H1 (cell line): ENCODE data around the gene PPM1M. TPM values are rescaled to one million over a fixed set of nuclear protein-coding genes. Genes with fewer than 3 reads are reported as not detected.

Source experiments
- CREB1 ChIP-seq: IDR thresholded peaks from 2 replicates; pipeline ENCODE4 v1.6.1; 2012; ENCODE audit warnings: inconsistent platforms
- EGR1 ChIP-seq: IDR thresholded peaks from 2 replicates; pipeline ENCODE4 v1.6.1; 2011; ENCODE audit warnings: low read depth, low read length, borderline replicate concordance
- SP4 ChIP-seq: IDR thresholded peaks from 2 replicates; pipeline ENCODE4 v1.6.1; 2012; ENCODE audit warnings: low read length, inconsistent platforms
- polyA plus RNA-seq, 7 experiments: library from polyadenylated mRNA; depleted of rRNA in 3 of 7; stranded (reverse) in 5 of 7; unstranded in 2 of 7; fragments of >200 nt in 5 of 7; fragments of 200-250 nt in 2 of 7; gene quantifications; 1 replicate in 5 of 7; 2 replicates in 1 of 7; 4 replicates in 1 of 7; pipeline versions ENCODE4 v1.2.1 to v1.2.3, GENCODE V29; 2011 to 2013; ENCODE audit warnings: missing spikeins in 2 of 7, mixed read lengths in 2 of 7
- total RNA-seq: library from RNA; stranded (reverse); fragmentation: NEBNext Ultra II Directional; extraction: Animal tissue kit (Norgen Biotek cat#: 25700); gene quantifications from 2 replicates; pipeline ENCODE4 v1.2.1, GENCODE V29; 2021
- TF ChIP-seq, protein P1 (sequence below): fragments of 300-600 bp; sonication (generic); IDR thresholded peaks from 2 replicates; pipeline ENCODE4 v1.7.1; 2012; ENCODE audit warnings: low read length, moderate library complexity, mild to moderate bottlenecking, inconsistent platforms; ENCODE audit not compliant: insufficient replicate concordance
- TF ChIP-seq, protein P2 (sequence below), 3 experiments: IDR thresholded peaks; 1 replicate in 2 of 3; 2 replicates in 1 of 3; pipeline versions ENCODE4 v1.5.1 to v1.6.1; 2011; ENCODE audit warnings: low read length in 3 of 3, mild to moderate bottlenecking in 3 of 3, inconsistent platforms in 2 of 3, low read depth in 1 of 3, moderate library complexity in 1 of 3; ENCODE audit not compliant: insufficient read depth in 1 of 3; ENCODE audit errors: control extremely low read depth in 1 of 3
- TF ChIP-seq, protein P3 (sequence below): IDR thresholded peaks from 2 replicates; pipeline ENCODE4 v1.6.1; 2011; ENCODE audit warnings: low read length, improper control_type of control experiment

Gene PPM1M
- total and polyA plus RNA-seq, 2 of the 8 experiments (the other 6 are each of a cell fraction or from before 2014, with no cell fraction given) = 5.2 to 6.3 TPM

DNA sequence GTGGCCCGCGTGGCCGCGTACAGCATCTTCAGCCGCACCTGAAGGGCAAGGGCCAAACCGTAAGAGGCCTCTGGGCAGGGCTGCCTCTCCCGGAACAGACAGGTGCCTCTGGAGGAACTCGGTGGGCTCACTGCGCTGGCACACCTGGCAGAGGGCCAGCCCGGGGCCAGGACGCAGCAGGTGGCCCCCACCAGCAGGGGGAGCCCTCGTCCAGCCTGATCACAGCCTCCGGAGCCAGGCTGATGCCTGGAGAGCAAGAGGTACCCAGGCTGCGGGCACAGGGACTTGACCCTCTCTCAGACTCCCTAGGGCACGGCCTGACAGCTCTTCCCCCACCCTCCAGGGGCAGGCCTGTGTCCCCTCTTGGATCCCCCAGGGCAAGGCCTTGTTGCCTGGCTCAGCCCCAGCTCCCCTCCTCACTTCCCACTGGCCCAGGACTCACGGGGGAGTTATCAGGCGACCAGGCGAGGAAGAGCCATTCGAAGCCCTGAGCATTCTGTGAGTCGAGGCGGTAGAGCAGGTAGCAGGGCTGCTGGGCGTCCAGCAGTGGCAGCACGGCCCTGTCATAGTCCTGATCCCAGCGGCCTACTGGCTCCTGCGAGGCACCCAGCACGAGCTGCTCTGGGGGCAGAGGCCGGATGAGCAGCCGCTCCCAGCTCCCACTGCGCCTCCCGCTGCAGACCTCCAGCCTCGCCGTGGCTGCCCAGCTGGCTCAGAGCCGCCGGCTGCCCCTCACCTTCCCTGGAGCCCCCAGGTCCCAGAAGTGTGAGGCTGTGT is 13.9 kb upstream of the PPM1M start (continued):
- TF ChIP-seq, protein P1, sequence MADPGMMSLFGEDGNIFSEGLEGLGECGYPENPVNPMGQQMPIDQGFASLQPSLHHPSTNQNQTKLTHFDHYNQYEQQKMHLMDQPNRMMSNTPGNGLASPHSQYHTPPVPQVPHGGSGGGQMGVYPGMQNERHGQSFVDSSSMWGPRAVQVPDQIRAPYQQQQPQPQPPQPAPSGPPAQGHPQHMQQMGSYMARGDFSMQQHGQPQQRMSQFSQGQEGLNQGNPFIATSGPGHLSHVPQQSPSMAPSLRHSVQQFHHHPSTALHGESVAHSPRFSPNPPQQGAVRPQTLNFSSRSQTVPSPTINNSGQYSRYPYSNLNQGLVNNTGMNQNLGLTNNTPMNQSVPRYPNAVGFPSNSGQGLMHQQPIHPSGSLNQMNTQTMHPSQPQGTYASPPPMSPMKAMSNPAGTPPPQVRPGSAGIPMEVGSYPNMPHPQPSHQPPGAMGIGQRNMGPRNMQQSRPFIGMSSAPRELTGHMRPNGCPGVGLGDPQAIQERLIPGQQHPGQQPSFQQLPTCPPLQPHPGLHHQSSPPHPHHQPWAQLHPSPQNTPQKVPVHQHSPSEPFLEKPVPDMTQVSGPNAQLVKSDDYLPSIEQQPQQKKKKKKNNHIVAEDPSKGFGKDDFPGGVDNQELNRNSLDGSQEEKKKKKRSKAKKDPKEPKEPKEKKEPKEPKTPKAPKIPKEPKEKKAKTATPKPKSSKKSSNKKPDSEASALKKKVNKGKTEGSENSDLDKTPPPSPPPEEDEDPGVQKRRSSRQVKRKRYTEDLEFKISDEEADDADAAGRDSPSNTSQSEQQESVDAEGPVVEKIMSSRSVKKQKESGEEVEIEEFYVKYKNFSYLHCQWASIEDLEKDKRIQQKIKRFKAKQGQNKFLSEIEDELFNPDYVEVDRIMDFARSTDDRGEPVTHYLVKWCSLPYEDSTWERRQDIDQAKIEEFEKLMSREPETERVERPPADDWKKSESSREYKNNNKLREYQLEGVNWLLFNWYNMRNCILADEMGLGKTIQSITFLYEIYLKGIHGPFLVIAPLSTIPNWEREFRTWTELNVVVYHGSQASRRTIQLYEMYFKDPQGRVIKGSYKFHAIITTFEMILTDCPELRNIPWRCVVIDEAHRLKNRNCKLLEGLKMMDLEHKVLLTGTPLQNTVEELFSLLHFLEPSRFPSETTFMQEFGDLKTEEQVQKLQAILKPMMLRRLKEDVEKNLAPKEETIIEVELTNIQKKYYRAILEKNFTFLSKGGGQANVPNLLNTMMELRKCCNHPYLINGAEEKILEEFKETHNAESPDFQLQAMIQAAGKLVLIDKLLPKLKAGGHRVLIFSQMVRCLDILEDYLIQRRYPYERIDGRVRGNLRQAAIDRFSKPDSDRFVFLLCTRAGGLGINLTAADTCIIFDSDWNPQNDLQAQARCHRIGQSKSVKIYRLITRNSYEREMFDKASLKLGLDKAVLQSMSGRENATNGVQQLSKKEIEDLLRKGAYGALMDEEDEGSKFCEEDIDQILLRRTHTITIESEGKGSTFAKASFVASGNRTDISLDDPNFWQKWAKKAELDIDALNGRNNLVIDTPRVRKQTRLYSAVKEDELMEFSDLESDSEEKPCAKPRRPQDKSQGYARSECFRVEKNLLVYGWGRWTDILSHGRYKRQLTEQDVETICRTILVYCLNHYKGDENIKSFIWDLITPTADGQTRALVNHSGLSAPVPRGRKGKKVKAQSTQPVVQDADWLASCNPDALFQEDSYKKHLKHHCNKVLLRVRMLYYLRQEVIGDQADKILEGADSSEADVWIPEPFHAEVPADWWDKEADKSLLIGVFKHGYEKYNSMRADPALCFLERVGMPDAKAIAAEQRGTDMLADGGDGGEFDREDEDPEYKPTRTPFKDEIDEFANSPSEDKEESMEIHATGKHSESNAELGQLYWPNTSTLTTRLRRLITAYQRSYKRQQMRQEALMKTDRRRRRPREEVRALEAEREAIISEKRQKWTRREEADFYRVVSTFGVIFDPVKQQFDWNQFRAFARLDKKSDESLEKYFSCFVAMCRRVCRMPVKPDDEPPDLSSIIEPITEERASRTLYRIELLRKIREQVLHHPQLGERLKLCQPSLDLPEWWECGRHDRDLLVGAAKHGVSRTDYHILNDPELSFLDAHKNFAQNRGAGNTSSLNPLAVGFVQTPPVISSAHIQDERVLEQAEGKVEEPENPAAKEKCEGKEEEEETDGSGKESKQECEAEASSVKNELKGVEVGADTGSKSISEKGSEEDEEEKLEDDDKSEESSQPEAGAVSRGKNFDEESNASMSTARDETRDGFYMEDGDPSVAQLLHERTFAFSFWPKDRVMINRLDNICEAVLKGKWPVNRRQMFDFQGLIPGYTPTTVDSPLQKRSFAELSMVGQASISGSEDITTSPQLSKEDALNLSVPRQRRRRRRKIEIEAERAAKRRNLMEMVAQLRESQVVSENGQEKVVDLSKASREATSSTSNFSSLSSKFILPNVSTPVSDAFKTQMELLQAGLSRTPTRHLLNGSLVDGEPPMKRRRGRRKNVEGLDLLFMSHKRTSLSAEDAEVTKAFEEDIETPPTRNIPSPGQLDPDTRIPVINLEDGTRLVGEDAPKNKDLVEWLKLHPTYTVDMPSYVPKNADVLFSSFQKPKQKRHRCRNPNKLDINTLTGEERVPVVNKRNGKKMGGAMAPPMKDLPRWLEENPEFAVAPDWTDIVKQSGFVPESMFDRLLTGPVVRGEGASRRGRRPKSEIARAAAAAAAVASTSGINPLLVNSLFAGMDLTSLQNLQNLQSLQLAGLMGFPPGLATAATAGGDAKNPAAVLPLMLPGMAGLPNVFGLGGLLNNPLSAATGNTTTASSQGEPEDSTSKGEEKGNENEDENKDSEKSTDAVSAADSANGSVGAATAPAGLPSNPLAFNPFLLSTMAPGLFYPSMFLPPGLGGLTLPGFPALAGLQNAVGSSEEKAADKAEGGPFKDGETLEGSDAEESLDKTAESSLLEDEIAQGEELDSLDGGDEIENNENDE = no peak
- TF ChIP-seq EGR1 (no peak), SP4 (no peak), CREB1 (0 out of 2 replicates have a peak, but pooled peaks have one; percentile 14)
- TF ChIP-seq, protein P2, sequence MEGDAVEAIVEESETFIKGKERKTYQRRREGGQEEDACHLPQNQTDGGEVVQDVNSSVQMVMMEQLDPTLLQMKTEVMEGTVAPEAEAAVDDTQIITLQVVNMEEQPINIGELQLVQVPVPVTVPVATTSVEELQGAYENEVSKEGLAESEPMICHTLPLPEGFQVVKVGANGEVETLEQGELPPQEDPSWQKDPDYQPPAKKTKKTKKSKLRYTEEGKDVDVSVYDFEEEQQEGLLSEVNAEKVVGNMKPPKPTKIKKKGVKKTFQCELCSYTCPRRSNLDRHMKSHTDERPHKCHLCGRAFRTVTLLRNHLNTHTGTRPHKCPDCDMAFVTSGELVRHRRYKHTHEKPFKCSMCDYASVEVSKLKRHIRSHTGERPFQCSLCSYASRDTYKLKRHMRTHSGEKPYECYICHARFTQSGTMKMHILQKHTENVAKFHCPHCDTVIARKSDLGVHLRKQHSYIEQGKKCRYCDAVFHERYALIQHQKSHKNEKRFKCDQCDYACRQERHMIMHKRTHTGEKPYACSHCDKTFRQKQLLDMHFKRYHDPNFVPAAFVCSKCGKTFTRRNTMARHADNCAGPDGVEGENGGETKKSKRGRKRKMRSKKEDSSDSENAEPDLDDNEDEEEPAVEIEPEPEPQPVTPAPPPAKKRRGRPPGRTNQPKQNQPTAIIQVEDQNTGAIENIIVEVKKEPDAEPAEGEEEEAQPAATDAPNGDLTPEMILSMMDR (IDR thresholded peaks at IDR 0.05; ENCODE audit: control extremely low read depth in 1 of 3, insufficient read depth in 1 of 3, low read depth in 1 of 3, low read length in 3 of 3) = peak in 2 of 3 experiments; percentile 84 to 98; a peak in 3 of 4 replicates
- TF ChIP-seq, protein P3, sequence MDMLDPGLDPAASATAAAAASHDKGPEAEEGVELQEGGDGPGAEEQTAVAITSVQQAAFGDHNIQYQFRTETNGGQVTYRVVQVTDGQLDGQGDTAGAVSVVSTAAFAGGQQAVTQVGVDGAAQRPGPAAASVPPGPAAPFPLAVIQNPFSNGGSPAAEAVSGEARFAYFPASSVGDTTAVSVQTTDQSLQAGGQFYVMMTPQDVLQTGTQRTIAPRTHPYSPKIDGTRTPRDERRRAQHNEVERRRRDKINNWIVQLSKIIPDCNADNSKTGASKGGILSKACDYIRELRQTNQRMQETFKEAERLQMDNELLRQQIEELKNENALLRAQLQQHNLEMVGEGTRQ = 0 out of 2 replicates have a peak, but pooled peaks have one; percentile 9
